ENCODE data around the gene NACAD. TPM values are rescaled to one million over a fixed set of nuclear protein-coding genes. Genes with fewer than 3 reads are reported as not detected.
A peak's percentile ranks its signal among the peaks of the same experiment; 100 is the strongest.

Gene NACAD
- polyA plus RNA-seq, 1 donor from 2014 or later, result 14.5 TPM

DNA sequence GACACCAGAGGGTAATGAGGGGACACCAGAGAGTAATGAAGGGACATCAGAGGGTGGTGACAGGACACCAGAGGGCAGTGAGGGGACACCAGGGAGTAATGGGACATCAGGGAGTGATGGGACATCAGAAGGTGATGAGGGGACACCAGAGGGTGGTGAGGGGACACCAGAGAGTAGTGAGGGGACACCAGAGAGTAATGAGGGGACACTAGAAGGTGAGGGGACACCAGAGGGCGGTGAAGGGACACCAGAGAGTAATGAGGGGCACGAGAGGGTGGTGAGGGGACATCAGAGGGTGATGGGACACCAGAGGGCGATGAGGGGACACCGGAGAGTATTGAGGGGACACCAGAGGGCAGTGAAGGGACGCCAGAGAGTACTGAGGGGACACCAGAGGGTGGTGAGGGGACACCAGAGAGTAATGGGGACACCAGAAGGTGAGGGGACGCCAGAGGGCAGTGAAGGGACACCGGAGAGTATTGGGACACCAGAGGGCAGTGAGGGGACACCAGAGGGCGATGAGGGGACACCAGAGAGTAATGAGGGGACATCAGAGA, 10.6 kb downstream of the NACAD start:
- H3K9me3 ChIP-seq (ENCODE audit: low read length), result no peaks in the 10 kb centered on the region
- no peak overlapping the region for H3K4me3 ChIP-seq (ENCODE audit: low read length)
- peaks cover 3% of the 10 kb centered on the region for H3K36me3 ChIP-seq (ENCODE audit: insufficient read depth, low read length)
- TF ChIP-seq SMC3 (conservative IDR thresholded peaks at IDR 0.05; ENCODE audit: poor library complexity) (peak; percentile 28), MXI1 (conservative IDR thresholded peaks at IDR 0.05; ENCODE audit: poor library complexity, severe bottlenecking) (no peak), POLR2AphosphoS5 (IDR thresholded peaks at IDR 0.05) (no peak)
- no peaks in the 10 kb centered on the region for H3F3A ChIP-seq (ENCODE audit: insufficient read depth, low read length, poor library complexity, severe bottlenecking)
- no peaks in the 10 kb centered on the region for H3K27me3 ChIP-seq (ENCODE audit: insufficient read depth, low read depth, low read length)
- no peak overlapping the region for H2AFZ ChIP-seq (ENCODE audit: low read depth, low read length)
- no peak overlapping the region for H3K27ac ChIP-seq (ENCODE audit: low read length)
- no peaks in the 10 kb centered on the region for H3K79me2 ChIP-seq (replicated peaks; ENCODE audit: insufficient read depth, low read length)
- no peak overlapping the region for H3K4me2 ChIP-seq (ENCODE audit: low read length)
- H4K20me1 ChIP-seq (ENCODE audit: insufficient read depth), result no peaks in the 10 kb centered on the region
- no peak overlapping the region for H3K9ac ChIP-seq (ENCODE audit: low read length)
- H3K9me2 ChIP-seq (ENCODE audit: insufficient read depth, low read length), result no peaks in the 10 kb centered on the region

DNA sequence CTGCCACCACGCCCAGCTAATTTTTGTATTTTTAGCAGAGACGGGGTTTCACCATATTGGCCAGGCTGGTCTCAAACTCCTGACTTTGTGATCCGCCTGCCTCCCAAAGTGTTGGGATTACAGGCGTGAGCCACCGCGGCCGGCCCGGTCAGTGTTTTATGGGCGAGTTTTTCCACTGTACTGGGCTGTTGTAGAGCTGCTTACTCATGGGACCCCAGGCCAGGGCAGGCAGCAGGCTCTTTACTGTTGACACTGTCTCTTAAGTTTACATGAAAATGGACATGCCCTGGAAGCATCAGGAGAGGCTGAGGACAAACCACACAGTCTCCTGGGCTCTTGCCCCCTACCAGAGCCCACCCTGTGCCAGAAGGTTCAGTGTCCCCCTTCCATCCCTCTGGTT, 11.2 kb downstream of the NACAD start:
- TF ChIP-seq RAD21 (conservative IDR thresholded peaks at IDR 0.05) (no peak), EZH2 (IDR thresholded peaks at IDR 0.05; ENCODE audit: borderline replicate concordance, insufficient read depth, low read length, poor library complexity, severe bottlenecking) (no peak), POLR2AphosphoS5 (IDR thresholded peaks at IDR 0.05) (no peak), SMC3 (conservative IDR thresholded peaks at IDR 0.05; ENCODE audit: poor library complexity) (no peak)
- TF ChIP-seq, protein P1, sequence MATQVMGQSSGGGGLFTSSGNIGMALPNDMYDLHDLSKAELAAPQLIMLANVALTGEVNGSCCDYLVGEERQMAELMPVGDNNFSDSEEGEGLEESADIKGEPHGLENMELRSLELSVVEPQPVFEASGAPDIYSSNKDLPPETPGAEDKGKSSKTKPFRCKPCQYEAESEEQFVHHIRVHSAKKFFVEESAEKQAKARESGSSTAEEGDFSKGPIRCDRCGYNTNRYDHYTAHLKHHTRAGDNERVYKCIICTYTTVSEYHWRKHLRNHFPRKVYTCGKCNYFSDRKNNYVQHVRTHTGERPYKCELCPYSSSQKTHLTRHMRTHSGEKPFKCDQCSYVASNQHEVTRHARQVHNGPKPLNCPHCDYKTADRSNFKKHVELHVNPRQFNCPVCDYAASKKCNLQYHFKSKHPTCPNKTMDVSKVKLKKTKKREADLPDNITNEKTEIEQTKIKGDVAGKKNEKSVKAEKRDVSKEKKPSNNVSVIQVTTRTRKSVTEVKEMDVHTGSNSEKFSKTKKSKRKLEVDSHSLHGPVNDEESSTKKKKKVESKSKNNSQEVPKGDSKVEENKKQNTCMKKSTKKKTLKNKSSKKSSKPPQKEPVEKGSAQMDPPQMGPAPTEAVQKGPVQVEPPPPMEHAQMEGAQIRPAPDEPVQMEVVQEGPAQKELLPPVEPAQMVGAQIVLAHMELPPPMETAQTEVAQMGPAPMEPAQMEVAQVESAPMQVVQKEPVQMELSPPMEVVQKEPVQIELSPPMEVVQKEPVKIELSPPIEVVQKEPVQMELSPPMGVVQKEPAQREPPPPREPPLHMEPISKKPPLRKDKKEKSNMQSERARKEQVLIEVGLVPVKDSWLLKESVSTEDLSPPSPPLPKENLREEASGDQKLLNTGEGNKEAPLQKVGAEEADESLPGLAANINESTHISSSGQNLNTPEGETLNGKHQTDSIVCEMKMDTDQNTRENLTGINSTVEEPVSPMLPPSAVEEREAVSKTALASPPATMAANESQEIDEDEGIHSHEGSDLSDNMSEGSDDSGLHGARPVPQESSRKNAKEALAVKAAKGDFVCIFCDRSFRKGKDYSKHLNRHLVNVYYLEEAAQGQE (IDR thresholded peaks at IDR 0.05; ENCODE audit: borderline replicate concordance), result no peak
- no peaks in the 10 kb centered on the region for H3K9me3 ChIP-seq (ENCODE audit: low read length)
- H3K27me3 ChIP-seq (ENCODE audit: insufficient read depth, low read depth, low read length), result no peaks in the 10 kb centered on the region
- peaks cover 3% of the 10 kb centered on the region for H3K36me3 ChIP-seq (ENCODE audit: insufficient read depth, low read length)
- H3K9ac ChIP-seq (ENCODE audit: low read length), result no peak overlapping the region
- H3K27ac ChIP-seq (ENCODE audit: low read length), result no peak overlapping the region
- no peaks in the 10 kb centered on the region for H3F3A ChIP-seq (ENCODE audit: insufficient read depth, low read length, poor library complexity, severe bottlenecking)
- H3K4me2 ChIP-seq (ENCODE audit: low read length), result no peak overlapping the region
- no peak overlapping the region for H2AFZ ChIP-seq (ENCODE audit: low read depth, low read length)
- H3K4me3 ChIP-seq (ENCODE audit: low read length), result no peak overlapping the region
- H3K9me2 ChIP-seq (ENCODE audit: insufficient read depth, low read length), result no peaks in the 10 kb centered on the region
- H4K20me1 ChIP-seq (ENCODE audit: insufficient read depth), result no peaks in the 10 kb centered on the region
- H3K79me2 ChIP-seq (replicated peaks; ENCODE audit: insufficient read depth, low read length), result no peaks in the 10 kb centered on the region

DNA sequence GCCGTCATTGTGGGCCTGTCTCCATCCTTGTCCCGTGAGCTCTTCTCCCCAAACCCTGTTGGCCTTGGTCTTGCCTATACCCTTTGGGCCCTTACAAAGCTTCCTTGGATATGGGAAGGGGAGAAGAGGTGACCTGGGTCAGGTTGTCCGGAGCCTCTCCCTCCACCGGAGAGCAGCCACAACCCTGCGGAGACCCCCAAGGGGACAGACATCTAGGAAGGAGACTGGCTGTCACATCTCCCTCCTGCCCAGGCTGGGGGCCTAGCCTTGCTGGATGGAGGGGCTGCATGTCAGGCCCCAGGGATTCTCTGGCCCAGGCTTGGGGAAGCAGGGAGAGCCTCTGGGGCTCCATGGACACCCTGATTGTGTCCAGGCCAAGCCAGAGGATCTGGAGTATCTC, 11.8 kb downstream of the NACAD start:
- no peak overlapping the region for H3K4me2 ChIP-seq (ENCODE audit: low read length)
- H3K9me2 ChIP-seq (ENCODE audit: insufficient read depth, low read length), result no peaks in the 10 kb centered on the region
- H2AFZ ChIP-seq (ENCODE audit: low read depth, low read length), result no peak overlapping the region
- no peaks in the 10 kb centered on the region for H3K9me3 ChIP-seq (ENCODE audit: low read length)
- TF ChIP-seq EZH2 (IDR thresholded peaks at IDR 0.05; ENCODE audit: borderline replicate concordance, insufficient read depth, low read length, poor library complexity, severe bottlenecking), result no peak
- H3K4me3 ChIP-seq (ENCODE audit: low read length), result no peak overlapping the region
- no peaks in the 10 kb centered on the region for H3F3A ChIP-seq (ENCODE audit: insufficient read depth, low read length, poor library complexity, severe bottlenecking)
- H3K9ac ChIP-seq (ENCODE audit: low read length), result no peak overlapping the region
- H3K27me3 ChIP-seq (ENCODE audit: insufficient read depth, low read depth, low read length), result no peaks in the 10 kb centered on the region
- H3K36me3 ChIP-seq (ENCODE audit: insufficient read depth, low read length), result peaks cover 3% of the 10 kb centered on the region
- no peaks in the 10 kb centered on the region for H4K20me1 ChIP-seq (ENCODE audit: insufficient read depth)
- H3K79me2 ChIP-seq (replicated peaks; ENCODE audit: insufficient read depth, low read length), result no peaks in the 10 kb centered on the region
- H3K27ac ChIP-seq (ENCODE audit: low read length), result no peak overlapping the region
